GM12891 (cell line): ENCODE results near the gene C16orf90.

Experiments
- POLR2A ChIP-seq: IDR thresholded peaks from 2 replicates; pipeline ENCODE4 v1.6.1; 2011; ENCODE audit warnings: low read depth, low read length, control low read depth
- POLR2AphosphoS5 ChIP-seq: IDR thresholded peaks from 2 replicates; pipeline ENCODE4 v1.6.1; 2011; ENCODE audit warnings: low read depth, low read length, control low read depth
- SPI1 ChIP-seq: IDR thresholded peaks from 2 replicates; pipeline ENCODE4 v1.6.1; 2011; ENCODE audit warnings: low read depth, low read length, control low read depth
- TAF1 ChIP-seq: IDR thresholded peaks from 2 replicates; pipeline ENCODE4 v1.6.1; 2011; ENCODE audit warnings: low read depth, low read length, control low read depth

GRCh38 chr16:3479654-3480216 lies 15.6 kb downstream of the C16orf90 start:
- TF ChIP-seq POLR2A (no peak), POLR2AphosphoS5 (no peak), TAF1 (no peak), SPI1 (no peak)
